ENCODE data around the gene PILRA. TPM values are rescaled to one million over a fixed set of nuclear protein-coding genes. Genes with fewer than 3 reads are reported as not detected.
"Not testable (repeated sequence)": the region's sequence is repeated elsewhere in the genome, so short reads cannot be mapped to it uniquely, and the experiment has no call there.

The PILRA gene
- total RNA-seq, 1 experiment from 2014 or later: 3.2 TPM

- Histone ChIP-seq H2BK20ac (ENCODE audit: low read depth, low read length, poor library complexity, severe bottlenecking) (no peak overlapping the region), H2BK12ac (ENCODE audit: insufficient read length, low read depth, low read length) (no peak overlapping the region), H2BK15ac (ENCODE audit: low read depth, low read length) (no peak overlapping the region), H4K91ac (ENCODE audit: insufficient read length, low read depth, low read length) (no peak overlapping the region), H3K9me3 (ENCODE audit: control insufficient read depth, low read depth, low read length) (no peaks in the 10 kb centered on the region), H3K14ac (ENCODE audit: insufficient read depth, low read length) (no peak overlapping the region), H3K79me2 (ENCODE audit: insufficient read depth, low read length) (no peaks in the 10 kb centered on the region), H3K18ac (ENCODE audit: insufficient read length, low read depth, low read length) (no peak overlapping the region), H3K27ac (ENCODE audit: insufficient read length, low read depth, low read length) (no peak overlapping the region), H3K79me1 (ENCODE audit: insufficient read depth, low read depth, low read length, poor library complexity, severe bottlenecking) (no peaks in the 10 kb centered on the region), H3K23me2 (ENCODE audit: insufficient read length, low read depth, low read length, poor library complexity, severe bottlenecking) (no peaks in the 10 kb centered on the region), H3K27me3 (ENCODE audit: insufficient read depth, low read length) (no peaks in the 10 kb centered on the region), H4K5ac (ENCODE audit: insufficient read length, low read depth, low read length) (no peak overlapping the region), H2AK5ac (ENCODE audit: insufficient read length, low read length) (no peak overlapping the region), H3T11ph (ENCODE audit: low read length) (no peak overlapping the region), H2BK120ac (ENCODE audit: low read depth, low read length, poor library complexity, severe bottlenecking) (no peak overlapping the region), H2BK5ac (ENCODE audit: insufficient read length, low read length) (no peak overlapping the region), H3K23ac (ENCODE audit: insufficient read length, low read depth, low read length) (no peak overlapping the region), H3K4me2 (ENCODE audit: insufficient read depth, insufficient read length, low read length) (no peak overlapping the region), H3K56ac (ENCODE audit: insufficient read length, low read depth, low read length) (no peak overlapping the region), H4K20me1 (ENCODE audit: control insufficient read depth, insufficient read depth, insufficient read length) (no peaks in the 10 kb centered on the region), H3K9ac (ENCODE audit: extremely low read depth, insufficient read length, low read length) (no peak overlapping the region), H2AFZ (ENCODE audit: low read length) (no peak overlapping the region), H3K4ac (ENCODE audit: low read depth, low read length) (no peak overlapping the region), H3K4me1 (ENCODE audit: insufficient read depth, low read length) (no peaks in the 10 kb centered on the region), H4K8ac (replicated peaks; ENCODE audit: insufficient read length, low read depth, low read length) (no peak overlapping the region)
- no peak overlapping the region for H3K4me3 Mint-ChIP-seq
- peaks cover 42 to 78% (median 55%) of the 10 kb centered on the region in 3 experiments for H3K36me3 Mint-ChIP-seq (ENCODE audit: insufficient read depth in 1 of 3, low read depth in 3 of 3)
- WGBS (ENCODE audit: extremely low coverage, insufficient read length, low lambda C conversion rate): no CpG with 5 or more reads among the region's 6 CpGs
- no peaks in the 10 kb centered on the region for H3K9me3 Mint-ChIP-seq
- no peaks in the 10 kb centered on the region; the same call in 1 of the 2 replicates for H3K27me3 Mint-ChIP-seq (ENCODE audit: low read depth)
- 0 out of 7 replicates have a peak overlapping the region, but pooled peaks of 1 of the 3 experiments have one; percentile 36 for H3K27ac Mint-ChIP-seq
- peaks cover 16 to 24% of the 10 kb centered on the region in 2 experiments for H3K4me1 Mint-ChIP-seq
- TF ChIP-seq CTCF (conservative IDR thresholded peaks at IDR 0.05): no peak
- no peak for DNase-seq
Measured at GRCh38 chr7:100364480-100364879, 8.8 kb upstream of the PILRA start.

DNA sequence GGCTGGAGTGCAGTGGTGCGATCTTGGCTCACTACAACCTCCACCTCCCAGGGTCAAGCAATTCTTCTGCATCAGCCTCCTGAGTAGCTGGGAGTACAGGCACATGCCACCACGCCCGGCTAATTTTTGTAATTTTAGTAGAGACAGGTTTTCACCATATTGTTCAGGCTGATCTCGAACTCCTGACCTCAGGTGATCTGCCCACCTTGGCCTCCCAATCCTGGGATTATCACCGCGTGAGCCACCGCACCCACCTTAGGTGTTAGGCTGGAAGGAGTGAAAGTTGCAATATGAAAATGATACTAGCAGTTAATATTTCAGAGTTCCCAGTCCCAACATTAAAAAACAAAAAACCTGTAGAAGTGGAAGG, 7.3 kb upstream of the PILRA start:
- not testable (repeated sequence) for H4K8ac ChIP-seq (replicated peaks; ENCODE audit: insufficient read length, low read depth, low read length); H3K23me2 ChIP-seq (ENCODE audit: insufficient read length, low read depth, low read length, poor library complexity, severe bottlenecking); H3K4me3 Mint-ChIP-seq; H2BK20ac ChIP-seq (ENCODE audit: low read depth, low read length, poor library complexity, severe bottlenecking); H3K56ac ChIP-seq (ENCODE audit: insufficient read length, low read depth, low read length); H3K23ac ChIP-seq (ENCODE audit: insufficient read length, low read depth, low read length); H2AFZ ChIP-seq (ENCODE audit: low read length); H4K5ac ChIP-seq (ENCODE audit: insufficient read length, low read depth, low read length); H3K9ac ChIP-seq (ENCODE audit: extremely low read depth, insufficient read length, low read length); H4K91ac ChIP-seq (ENCODE audit: insufficient read length, low read depth, low read length); H3K9me3 ChIP-seq (ENCODE audit: control insufficient read depth, low read depth, low read length); H4K20me1 ChIP-seq (ENCODE audit: control insufficient read depth, insufficient read depth, insufficient read length); H2BK15ac ChIP-seq (ENCODE audit: low read depth, low read length); H2BK12ac ChIP-seq (ENCODE audit: insufficient read length, low read depth, low read length); H3K4me2 ChIP-seq (ENCODE audit: insufficient read depth, insufficient read length, low read length); H3K4ac ChIP-seq (ENCODE audit: low read depth, low read length); H3K4me1 ChIP-seq (ENCODE audit: insufficient read depth, low read length); H3K14ac ChIP-seq (ENCODE audit: insufficient read depth, low read length); H3K27me3 Mint-ChIP-seq (ENCODE audit: low read depth); H3T11ph ChIP-seq (ENCODE audit: low read length); H3K18ac ChIP-seq (ENCODE audit: insufficient read length, low read depth, low read length); H2BK5ac ChIP-seq (ENCODE audit: insufficient read length, low read length); DNase-seq; H3K79me1 ChIP-seq (ENCODE audit: insufficient read depth, low read depth, low read length, poor library complexity, severe bottlenecking); H3K79me2 ChIP-seq (ENCODE audit: insufficient read depth, low read length); H2AK5ac ChIP-seq (ENCODE audit: insufficient read length, low read length); H3K27ac ChIP-seq (ENCODE audit: insufficient read length, low read depth, low read length); H3K27me3 ChIP-seq (ENCODE audit: insufficient read depth, low read length); H2BK120ac ChIP-seq (ENCODE audit: low read depth, low read length, poor library complexity, severe bottlenecking); H3K9me3 Mint-ChIP-seq
- H3K27ac Mint-ChIP-seq: peak overlapping the region in 2 of 3 experiments; percentile 53 to 62; a peak in 4 of 7 replicates
- WGBS (ENCODE audit: extremely low coverage, insufficient read length, low lambda C conversion rate): no CpG with 5 or more reads among the region's 7 CpGs
- peaks cover 31 to 63% (median 43%) of the 10 kb centered on the region in 3 experiments for H3K36me3 Mint-ChIP-seq (ENCODE audit: insufficient read depth in 1 of 3, low read depth in 3 of 3)
- H3K4me1 Mint-ChIP-seq: peaks cover 25 to 37% of the 10 kb centered on the region in 2 experiments

Measured in H9 (cell line).